Vagina (tissue), 2 donors: ENCODE measurements around the gene RBM19.

Source experiments
- POLR2AphosphoS5 ChIP-seq, 2 donors: sonication (generic); formaldehyde crosslinking; IDR thresholded peaks; one replicate each; pipeline ENCODE4 v1.9.0; 2017; ENCODE audit warnings: antibody characterized with exemption in 2 of 2, mild to moderate bottlenecking in 2 of 2, low read depth in 1 of 2; ENCODE audit not compliant: insufficient read depth in 1 of 2
- TF ChIP-seq, protein P1 (sequence below), 3 experiments: fragments of 450-650 bp in 2 of 3; fragments of 200-600 bp in 1 of 3; sonication (generic) in 1 of 3; IDR thresholded peaks; one replicate each; pipeline ENCODE4 v1.5.1; 2017 to 2019; ENCODE audit warnings: antibody characterized with exemption in 3 of 3, mild to moderate bottlenecking in 2 of 3, moderate library complexity in 2 of 3

DNA sequence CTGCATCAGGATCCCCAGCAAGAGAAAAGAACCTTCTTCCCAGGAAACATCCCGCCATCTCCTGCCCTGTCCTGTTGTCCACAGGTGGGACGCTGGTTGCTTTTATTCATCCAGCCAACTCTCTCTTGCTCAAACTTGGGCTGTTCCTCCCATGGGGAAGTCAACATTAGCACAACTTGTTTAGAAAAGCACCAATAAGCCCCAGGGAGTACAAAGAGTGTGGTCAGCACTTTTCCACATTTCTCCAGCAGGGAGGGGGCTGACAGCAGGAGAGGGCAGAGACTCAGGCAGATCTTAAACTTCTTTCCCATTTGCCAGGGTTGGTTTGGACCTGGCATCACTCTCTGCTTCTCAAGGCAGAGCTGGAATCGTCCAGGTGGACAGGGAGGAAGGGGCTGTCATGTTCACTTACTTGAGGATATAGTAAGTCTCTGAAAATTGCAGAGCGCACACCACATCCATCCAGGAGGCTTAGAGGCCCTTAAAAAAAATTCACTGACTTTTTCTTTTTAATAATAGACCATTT, 74.9 kb downstream of the RBM19 start:
- TF ChIP-seq POLR2AphosphoS5 (IDR thresholded peaks at IDR 0.05; ENCODE audit: insufficient read depth in 1 of 2, low read depth in 1 of 2), result no peak
- TF ChIP-seq, protein P1, sequence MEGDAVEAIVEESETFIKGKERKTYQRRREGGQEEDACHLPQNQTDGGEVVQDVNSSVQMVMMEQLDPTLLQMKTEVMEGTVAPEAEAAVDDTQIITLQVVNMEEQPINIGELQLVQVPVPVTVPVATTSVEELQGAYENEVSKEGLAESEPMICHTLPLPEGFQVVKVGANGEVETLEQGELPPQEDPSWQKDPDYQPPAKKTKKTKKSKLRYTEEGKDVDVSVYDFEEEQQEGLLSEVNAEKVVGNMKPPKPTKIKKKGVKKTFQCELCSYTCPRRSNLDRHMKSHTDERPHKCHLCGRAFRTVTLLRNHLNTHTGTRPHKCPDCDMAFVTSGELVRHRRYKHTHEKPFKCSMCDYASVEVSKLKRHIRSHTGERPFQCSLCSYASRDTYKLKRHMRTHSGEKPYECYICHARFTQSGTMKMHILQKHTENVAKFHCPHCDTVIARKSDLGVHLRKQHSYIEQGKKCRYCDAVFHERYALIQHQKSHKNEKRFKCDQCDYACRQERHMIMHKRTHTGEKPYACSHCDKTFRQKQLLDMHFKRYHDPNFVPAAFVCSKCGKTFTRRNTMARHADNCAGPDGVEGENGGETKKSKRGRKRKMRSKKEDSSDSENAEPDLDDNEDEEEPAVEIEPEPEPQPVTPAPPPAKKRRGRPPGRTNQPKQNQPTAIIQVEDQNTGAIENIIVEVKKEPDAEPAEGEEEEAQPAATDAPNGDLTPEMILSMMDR (IDR thresholded peaks at IDR 0.05), result no peak
